Stimulated activated CD8-positive, alpha-beta memory T cell treated with anti-CD3 and anti-CD28 coated beads, Interleukin-2, amount 100 ng/mL, for 48 hours (primary cell): ENCODE measurements around the gene MRPS18C.
A peak's percentile ranks its signal among the peaks of the same experiment; 100 is the strongest.
"Not testable (repeated sequence)": the region's sequence is repeated elsewhere in the genome, so short reads cannot be mapped to it uniquely, and the experiment has no call there.

Experiments used
- DNase-seq, 2 donors: peaks; one replicate each; pipeline ENCODE4 v3.0.0-alpha.2; 2020; ENCODE audit warnings: low read depth in 2 of 2

Gene MRPS18C

DNA sequence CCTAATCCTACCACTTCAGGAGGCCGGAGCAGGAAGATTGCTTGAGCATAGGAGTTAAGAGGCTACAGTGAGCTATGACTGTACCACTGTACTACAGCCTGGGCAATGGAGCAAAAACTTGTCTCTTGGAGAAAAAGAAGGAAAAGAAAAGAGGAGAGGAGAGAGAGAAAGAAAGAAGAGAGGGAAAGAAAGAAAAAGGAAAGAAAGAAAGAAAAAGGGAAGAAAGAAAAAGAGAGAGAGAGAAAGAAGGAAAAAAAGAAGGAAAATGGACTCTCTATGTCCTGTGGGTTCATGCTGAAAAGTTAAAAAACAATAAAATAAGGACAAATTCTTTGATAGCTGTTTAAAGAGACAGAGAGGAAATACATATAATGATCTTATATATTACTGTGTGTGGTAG lies 42.3 kb downstream of the MRPS18C start:
- no peak for DNase-seq

DNA sequence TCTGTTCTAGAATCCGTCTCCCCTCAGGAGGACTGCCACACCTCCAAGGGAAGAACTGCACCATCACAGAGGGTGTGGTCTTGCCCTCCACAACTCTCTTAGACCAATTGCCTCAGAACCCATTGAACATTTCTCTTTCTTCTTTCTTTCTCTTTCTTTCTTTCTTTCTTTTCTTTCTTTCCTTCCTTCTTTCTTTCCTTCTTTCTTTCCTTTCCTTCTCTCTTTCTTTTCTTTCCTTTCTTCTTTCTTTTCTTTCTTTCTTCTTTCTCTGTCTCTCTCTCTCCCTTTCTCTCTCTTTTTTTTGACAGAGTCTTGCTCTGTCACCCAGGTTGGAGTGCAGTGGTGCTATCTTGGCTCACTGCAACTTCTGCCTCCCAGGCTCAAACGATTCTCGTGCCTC lies 45.8 kb downstream of the MRPS18C start:
- DNase-seq = not testable (repeated sequence)

DNA sequence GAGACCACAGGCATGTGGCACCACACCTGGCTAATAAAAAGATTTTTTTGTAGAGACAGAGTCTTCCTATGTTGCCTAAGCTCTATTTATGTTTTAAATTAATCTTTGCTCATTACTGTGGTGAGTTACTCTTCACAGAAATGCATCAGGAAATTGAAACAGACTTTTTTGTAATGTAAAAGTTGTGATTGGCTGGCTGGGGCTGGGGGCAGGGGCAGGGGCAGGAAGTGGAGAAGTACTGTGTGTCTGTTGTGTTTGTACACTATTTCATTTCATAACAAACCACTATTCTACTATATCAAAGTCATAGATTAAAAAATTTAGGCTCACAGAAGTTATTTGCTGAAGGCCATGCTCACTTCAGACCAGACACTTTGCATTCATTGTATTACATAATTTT lies 48.1 kb downstream of the MRPS18C start:
- no peak for DNase-seq

DNA sequence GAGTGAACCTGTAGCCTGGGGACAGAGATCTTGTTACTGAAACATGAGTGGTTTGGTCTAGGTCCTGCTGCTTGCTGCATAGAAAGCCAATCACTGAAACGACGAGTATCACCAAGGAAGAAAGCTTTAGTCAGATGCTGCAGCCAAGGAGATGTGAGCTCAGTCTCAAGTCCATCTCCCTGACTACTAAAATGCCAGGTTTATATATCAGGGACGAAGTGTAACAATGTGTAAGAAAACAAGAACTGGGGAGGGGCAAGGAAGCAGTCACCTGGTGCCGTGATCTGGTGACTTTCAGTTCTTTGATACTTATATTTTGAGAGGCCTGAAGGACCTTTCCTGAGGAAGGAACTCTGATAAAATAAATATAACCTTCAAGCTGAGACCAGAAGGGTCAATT lies 48.6 kb downstream of the MRPS18C start:
- DNase-seq = no peak

DNA sequence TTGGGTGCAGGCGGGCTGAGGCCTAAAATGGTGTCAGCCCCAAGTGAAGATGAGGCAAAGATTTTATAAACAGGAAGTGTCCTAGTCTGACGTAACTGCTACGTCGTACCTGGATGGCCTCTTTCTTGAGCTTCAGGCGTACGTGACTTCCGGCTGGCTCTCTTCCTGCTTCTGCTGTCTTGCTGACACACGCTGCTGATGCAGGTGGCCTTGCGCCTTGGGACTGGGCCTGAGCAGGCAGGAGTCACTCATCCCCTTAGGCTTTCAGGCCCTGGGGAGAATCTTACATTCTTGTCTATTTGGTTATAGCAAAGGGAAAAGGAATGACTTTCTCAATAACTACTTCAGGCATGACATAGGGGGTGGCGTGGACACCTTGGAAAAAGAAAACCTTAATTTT lies 49.1 kb downstream of the MRPS18C start:
- no peak for DNase-seq

DNA sequence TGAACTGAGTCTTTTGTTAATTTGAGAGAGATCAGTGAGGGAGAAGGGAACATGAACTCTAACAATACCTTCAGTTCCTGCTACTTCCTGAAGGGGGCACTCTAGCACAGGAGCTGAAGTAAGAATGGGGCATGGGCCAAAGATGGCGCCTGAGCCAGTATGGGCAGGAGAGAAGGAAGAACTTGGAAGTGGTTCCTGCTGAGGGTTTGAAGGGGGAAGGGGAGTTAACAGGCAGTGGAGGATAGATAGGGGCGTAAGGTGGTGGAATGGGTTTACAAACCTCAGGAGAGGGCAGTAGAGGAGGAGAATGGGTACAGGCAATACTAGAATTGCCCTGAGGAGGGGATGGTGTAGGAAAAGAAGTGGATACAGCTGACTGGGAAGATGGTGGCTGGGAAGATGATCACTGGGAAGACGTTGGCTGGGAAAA lies 53.3 kb downstream of the MRPS18C start:
- DNase-seq = peak; percentile 8 to 32

DNA sequence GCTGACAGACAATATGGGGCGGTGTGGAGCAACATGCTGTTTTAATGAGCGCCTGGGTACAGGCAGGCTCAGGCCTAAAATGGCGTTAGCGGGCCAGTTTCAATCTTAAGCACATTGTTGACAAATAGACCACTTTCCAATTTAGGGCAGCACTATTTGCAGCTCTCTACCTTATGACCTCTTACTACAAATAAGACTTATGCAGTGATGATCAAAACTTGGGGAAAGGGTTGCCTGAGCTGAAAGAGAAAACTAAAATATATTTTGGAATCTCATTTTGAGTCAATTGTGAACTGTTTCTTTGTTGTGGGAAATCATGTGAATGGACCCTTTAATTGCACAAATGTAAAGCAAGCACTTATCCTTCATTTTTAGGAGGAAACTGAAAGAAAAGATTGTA lies 54.6 kb downstream of the MRPS18C start:
- no peak for DNase-seq
